Metanephros (tissue), 1 donor: ENCODE results near the gene IQCB1. TPM values are rescaled to one million over a fixed set of nuclear protein-coding genes. Genes with fewer than 3 reads are reported as not detected.

Experiments used
- total RNA-seq: library from RNA; depleted of rRNA; stranded (reverse); fragments of >200 nt; gene quantifications from one replicate; pipeline ENCODE4 v1.2.3, GENCODE V29; 2014

The IQCB1 gene, protein sequence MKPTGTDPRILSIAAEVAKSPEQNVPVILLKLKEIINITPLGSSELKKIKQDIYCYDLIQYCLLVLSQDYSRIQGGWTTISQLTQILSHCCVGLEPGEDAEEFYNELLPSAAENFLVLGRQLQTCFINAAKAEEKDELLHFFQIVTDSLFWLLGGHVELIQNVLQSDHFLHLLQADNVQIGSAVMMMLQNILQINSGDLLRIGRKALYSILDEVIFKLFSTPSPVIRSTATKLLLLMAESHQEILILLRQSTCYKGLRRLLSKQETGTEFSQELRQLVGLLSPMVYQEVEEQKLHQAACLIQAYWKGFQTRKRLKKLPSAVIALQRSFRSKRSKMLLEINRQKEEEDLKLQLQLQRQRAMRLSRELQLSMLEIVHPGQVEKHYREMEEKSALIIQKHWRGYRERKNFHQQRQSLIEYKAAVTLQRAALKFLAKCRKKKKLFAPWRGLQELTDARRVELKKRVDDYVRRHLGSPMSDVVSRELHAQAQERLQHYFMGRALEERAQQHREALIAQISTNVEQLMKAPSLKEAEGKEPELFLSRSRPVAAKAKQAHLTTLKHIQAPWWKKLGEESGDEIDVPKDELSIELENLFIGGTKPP
- total RNA-seq, result 29.4 TPM

DNA sequence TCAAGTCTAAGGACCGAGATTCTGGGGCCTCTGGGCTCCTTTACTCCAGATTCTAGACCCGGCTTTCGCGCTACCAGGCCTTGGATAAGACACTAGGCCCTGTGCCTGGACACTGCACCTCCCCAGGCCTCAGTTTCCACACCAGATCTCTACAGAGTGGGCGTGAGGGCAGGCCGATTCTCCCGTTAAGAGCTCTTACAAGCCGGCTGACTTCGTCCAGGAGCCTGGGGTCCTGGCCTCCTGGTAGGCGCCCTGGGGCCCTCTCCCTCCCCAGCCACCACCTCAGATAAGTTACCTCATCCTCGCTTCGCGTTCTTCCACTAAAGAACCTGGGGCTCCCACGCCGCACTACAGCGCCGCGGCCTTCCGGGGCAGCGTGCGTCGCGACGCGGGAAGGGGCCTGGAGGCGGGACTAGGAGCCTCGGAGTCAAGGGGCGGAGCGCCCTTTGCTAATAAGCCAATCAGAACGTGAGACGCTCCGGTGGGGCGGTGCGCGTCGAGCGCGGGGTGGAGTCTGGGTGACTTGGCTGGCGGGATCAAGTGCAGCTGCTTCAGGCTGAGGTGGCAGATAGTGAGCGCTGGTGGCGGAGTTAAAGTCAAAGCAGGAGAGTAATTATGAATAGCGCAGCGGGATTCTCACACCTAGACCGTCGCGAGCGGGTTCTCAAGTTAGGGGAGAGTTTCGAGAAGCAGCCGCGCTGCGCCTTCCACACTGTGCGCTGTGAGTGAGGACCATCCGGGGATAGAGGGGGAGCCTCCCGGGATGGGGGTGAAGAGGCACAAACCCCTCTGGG lies at the start of gene IQCB1, which contains the start of gene EAF2:
Gene IQCB1 (minus strand): TSS at position 390 of the 794 bp plus-strand sequence. CDS start 6,100 bp downstream, outside the sequence.
Gene EAF2 (plus strand): TSS at position 539 of the 794 bp plus-strand sequence. CDS start 77 bp downstream, at position 616.

DNA sequence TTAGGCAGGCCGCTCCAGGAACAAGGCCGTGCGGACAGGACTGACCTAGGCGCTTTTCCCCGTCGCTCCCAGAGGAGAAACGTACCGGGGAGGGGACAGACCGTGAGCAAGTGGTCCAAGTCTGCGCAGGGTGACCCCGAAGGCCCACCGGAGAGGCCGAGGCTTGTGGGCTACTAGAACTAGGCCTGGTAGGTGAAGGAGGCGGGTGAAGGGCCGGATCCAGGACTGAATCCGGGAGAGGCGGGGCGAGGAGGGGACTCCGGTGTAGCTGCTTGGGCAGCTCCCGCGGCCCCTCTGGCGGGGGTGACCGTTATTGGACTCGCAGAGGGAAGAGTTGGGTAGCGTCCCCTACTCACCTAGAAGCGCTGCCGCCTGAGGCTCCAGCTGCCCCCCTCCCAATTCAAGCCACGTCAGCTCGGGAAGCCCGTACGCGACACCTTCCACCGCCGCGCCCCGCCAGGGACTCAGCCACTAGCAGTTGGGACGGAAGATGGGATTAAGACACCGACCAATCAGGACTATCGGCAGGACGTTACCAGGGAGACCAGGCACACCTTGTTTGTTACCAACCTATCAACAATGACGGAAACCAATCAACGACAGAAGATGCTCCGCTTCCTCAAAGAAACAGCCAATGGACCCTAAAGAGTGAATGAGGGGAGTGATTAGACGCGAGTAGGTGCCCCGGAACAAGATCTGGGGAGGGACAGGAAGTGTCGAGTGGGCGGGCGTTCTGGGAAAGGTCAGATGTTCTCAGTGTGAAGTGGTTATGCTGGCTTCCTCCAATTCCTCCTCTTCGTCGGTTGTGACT lies 85.4 kb downstream of the IQCB1 start, which contains the start of gene GOLGB1:
Gene GOLGB1 (minus strand): TSS at position 466 of the 811 bp plus-strand sequence. CDS start 18,770 bp downstream, outside the sequence.

Other genes with a start within 250 kb of the IQCB1 start
- gene FBXO40, start 241.7 kb downstream of the IQCB1 start, total RNA-seq, result 1.5 TPM
- 10.6 TPM for gene HCLS1, start 174.2 kb downstream of the IQCB1 start, total RNA-seq
- 47.8 TPM for gene GOLGB1, start 85.3 kb downstream of the IQCB1 start, total RNA-seq
- gene EAF2, start 149 bp upstream of the IQCB1 start, total RNA-seq, result 16.2 TPM
- gene SLC15A2, start 59.3 kb upstream of the IQCB1 start, total RNA-seq, result 23.4 TPM
- 6.4 TPM for gene ILDR1, start 187.2 kb upstream of the IQCB1 start, total RNA-seq
- gene CD86, start 220.3 kb upstream of the IQCB1 start, total RNA-seq, result 5.2 TPM